KMS-11 (cell line): ENCODE data around the gene MST1R.
"Not testable (repeated sequence)": the region's sequence is repeated elsewhere in the genome, so short reads cannot be mapped to it uniquely, and the experiment has no call there.

Source experiments
- H2AFZ ChIP-seq: fragments of 200-600 bp; sonication (generic); 2 replicates; pipeline ENCODE4 v1.6.1; 2016; ENCODE audit warnings: antibody characterized with exemption, mixed run types, low read depth
- H3K27ac ChIP-seq: fragments of 200-600 bp; sonication (generic); 2 replicates; pipeline ENCODE4 v1.6.1; 2016; ENCODE audit warnings: mild to moderate bottlenecking, mixed run types
- H3K27me3 ChIP-seq: fragments of 200-600 bp; sonication (generic); 2 replicates; pipeline ENCODE4 v1.6.1; 2017; ENCODE audit warnings: mild to moderate bottlenecking, low read depth, mixed run types, moderate library complexity; ENCODE audit not compliant: insufficient read depth
- H3K36me3 ChIP-seq: fragments of 200-600 bp; sonication (generic); 2 replicates; pipeline ENCODE4 v1.6.1; 2017; ENCODE audit warnings: mild to moderate bottlenecking, mixed run types; ENCODE audit not compliant: insufficient read depth
- H3K4me1 ChIP-seq: fragments of 200-600 bp; sonication (generic); 2 replicates; pipeline ENCODE4 v1.6.1; 2016; ENCODE audit warnings: mild to moderate bottlenecking, low read depth, mixed run types; ENCODE audit not compliant: poor library complexity, severe bottlenecking
- H3K4me2 ChIP-seq: fragments of 200-600 bp; sonication (generic); 2 replicates; pipeline ENCODE4 v1.7.0; 2016; ENCODE audit warnings: mild to moderate bottlenecking, mixed run types
- H3K4me3 ChIP-seq: fragments of 200-600 bp; sonication (generic); IDR thresholded peaks from 2 replicates; pipeline ENCODE4 v1.6.1; 2017; ENCODE audit warnings: low read depth, low read length, mixed read lengths; ENCODE audit not compliant: insufficient read depth
- H3K79me2 ChIP-seq: fragments of 200-600 bp; sonication (generic); 2 replicates; pipeline ENCODE4 v1.6.1; 2016; ENCODE audit warnings: low read depth, mixed run types; ENCODE audit not compliant: insufficient read depth
- H3K9ac ChIP-seq: fragments of 200-600 bp; sonication (generic); 2 replicates; pipeline ENCODE4 v1.6.1; 2016; ENCODE audit warnings: mild to moderate bottlenecking, mixed run types
- H4K20me1 ChIP-seq: fragments of 200-600 bp; sonication (generic); 2 replicates; pipeline ENCODE4 v1.6.1; 2016; ENCODE audit warnings: mild to moderate bottlenecking, mixed run types; ENCODE audit not compliant: insufficient read depth
- TF ChIP-seq, protein P1 (sequence below): fragments of 200-600 bp; sonication (generic); conservative IDR thresholded peaks from 2 replicates; pipeline ENCODE4 v1.6.1; 2017; ENCODE audit warnings: low read depth, mild to moderate bottlenecking, antibody characterized with exemption, low read length, moderate library complexity, mixed read lengths

Gene MST1R

DNA sequence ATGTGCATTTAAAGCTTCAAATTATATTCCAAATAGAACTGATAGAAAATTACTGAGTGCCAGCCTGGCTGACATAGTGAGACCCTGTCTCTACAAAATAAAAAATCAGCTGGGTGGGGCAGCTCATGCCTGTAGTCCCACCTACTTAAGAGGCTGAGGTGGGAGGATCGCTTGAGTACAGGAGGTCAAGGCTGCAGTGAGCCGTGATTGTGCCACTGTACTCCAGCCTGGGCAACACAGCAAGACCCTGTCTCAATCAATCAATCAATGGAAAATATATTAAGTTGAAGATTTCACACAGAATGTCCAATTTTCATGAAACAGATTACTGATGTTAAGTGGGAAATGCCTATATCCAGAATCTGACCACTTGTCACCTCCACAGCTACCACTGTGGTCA is 21.8 kb upstream of the MST1R start:
- H4K20me1 ChIP-seq = no peaks in the 10 kb centered on the region
- H3K4me2 ChIP-seq = no peak overlapping the region
- no peaks in the 10 kb centered on the region for H3K36me3 ChIP-seq
- no peak overlapping the region for H3K9ac ChIP-seq
- TF ChIP-seq, protein P1, sequence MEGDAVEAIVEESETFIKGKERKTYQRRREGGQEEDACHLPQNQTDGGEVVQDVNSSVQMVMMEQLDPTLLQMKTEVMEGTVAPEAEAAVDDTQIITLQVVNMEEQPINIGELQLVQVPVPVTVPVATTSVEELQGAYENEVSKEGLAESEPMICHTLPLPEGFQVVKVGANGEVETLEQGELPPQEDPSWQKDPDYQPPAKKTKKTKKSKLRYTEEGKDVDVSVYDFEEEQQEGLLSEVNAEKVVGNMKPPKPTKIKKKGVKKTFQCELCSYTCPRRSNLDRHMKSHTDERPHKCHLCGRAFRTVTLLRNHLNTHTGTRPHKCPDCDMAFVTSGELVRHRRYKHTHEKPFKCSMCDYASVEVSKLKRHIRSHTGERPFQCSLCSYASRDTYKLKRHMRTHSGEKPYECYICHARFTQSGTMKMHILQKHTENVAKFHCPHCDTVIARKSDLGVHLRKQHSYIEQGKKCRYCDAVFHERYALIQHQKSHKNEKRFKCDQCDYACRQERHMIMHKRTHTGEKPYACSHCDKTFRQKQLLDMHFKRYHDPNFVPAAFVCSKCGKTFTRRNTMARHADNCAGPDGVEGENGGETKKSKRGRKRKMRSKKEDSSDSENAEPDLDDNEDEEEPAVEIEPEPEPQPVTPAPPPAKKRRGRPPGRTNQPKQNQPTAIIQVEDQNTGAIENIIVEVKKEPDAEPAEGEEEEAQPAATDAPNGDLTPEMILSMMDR = no peak
- no peak overlapping the region for H3K4me3 ChIP-seq
- peaks cover 13% of the 10 kb centered on the region for H3K4me1 ChIP-seq
- H2AFZ ChIP-seq = no peak overlapping the region
- no peaks in the 10 kb centered on the region for H3K27me3 ChIP-seq
- H3K79me2 ChIP-seq = no peaks in the 10 kb centered on the region
- H3K27ac ChIP-seq = no peak overlapping the region

DNA sequence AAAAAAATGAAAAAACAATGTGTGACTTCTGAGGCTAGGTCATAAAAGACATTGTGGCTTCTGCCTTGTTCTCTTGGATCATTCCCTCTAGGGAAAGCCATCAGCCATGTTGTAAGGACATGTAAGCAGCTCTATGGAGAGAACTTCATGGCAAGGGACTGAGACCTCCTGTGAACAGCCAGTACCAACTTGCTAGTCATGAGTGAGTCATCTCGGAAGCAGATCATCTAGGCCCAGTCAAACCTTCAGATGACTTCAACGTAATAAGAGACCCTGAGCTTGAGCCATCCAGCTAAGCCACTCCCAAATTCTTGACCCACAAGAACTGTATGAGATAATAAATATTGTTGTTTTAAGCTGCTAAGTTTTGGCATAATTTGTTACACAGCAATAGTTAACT is 21.0 kb upstream of the MST1R start:
- H3K4me2 ChIP-seq = no peak overlapping the region
- H3K79me2 ChIP-seq = no peaks in the 10 kb centered on the region
- TF ChIP-seq, protein P1 = no peak
- H3K9ac ChIP-seq = no peak overlapping the region
- peaks cover 9% of the 10 kb centered on the region for H3K4me1 ChIP-seq
- H3K36me3 ChIP-seq = no peaks in the 10 kb centered on the region
- H2AFZ ChIP-seq = no peak overlapping the region
- no peak overlapping the region for H3K27ac ChIP-seq
- H4K20me1 ChIP-seq = no peaks in the 10 kb centered on the region
- H3K4me3 ChIP-seq = no peak overlapping the region
- H3K27me3 ChIP-seq = no peaks in the 10 kb centered on the region

DNA sequence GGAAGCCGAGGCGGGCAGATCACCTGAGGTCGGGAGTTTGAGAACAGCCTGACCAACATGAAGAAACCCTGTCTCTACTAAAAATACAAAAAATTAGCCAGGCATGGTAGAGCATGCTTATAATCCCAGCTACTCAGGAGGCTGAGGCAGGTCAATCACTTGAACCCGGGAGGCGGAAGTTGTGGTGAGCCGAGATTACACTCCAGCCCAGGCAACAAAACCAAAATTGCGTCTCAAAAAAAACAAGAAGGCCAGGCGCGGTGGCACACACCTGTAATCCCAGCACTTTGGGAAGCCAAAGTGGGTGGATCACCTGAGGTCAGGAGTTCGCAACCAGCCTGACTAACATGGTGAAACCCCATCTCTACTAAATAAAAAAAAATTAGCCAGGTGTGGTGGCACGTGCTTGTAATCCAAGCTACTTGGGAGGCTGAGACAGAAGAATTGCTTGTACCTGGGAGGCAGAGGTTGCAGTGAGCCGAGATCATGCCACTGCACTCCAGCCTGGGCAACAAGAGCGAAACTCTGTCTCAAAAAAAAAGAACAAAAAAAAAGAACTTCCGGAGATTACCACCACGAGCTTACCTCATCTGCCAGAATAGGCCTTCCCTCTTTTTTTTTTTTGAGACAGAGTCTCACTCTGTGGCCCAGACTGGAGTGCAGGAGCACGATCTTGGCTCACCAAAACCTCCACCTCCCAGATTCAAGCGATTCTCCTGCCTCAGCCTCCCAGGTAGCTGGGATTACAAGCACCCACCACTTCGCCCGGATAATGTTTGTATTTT is 14.3 kb upstream of the MST1R start:
- not testable (repeated sequence) for H3K79me2 ChIP-seq, H4K20me1 ChIP-seq, H3K27me3 ChIP-seq, H3K4me3 ChIP-seq, H3K4me1 ChIP-seq, H3K36me3 ChIP-seq, H3K4me2 ChIP-seq, H3K27ac ChIP-seq, H3K9ac ChIP-seq, H2AFZ ChIP-seq

DNA sequence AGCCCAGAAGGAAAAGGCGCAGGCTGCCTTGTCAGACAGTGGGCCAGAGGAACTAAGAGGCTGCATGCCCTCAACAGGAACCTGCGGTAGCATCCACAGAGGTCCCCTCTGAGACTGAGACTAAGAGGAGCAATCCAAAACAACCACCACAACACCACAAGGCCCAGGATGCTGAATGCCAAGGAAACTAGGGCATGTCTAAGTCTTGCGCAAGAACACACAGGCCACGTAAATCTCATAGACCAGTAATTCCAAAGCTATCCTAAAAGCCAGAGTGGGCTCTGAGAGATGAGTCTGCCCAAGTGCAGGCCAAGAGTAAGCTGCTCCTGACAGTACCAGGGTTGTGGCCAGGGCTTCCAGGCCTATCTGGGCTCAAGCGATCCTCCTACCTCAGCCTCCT is 13.0 kb upstream of the MST1R start:
- no peaks in the 10 kb centered on the region for H3K36me3 ChIP-seq
- no peaks in the 10 kb centered on the region for H3K27me3 ChIP-seq
- H4K20me1 ChIP-seq = no peaks in the 10 kb centered on the region
- no peaks in the 10 kb centered on the region for H3K79me2 ChIP-seq
- H3K4me1 ChIP-seq = no peaks in the 10 kb centered on the region
- no peak overlapping the region for H2AFZ ChIP-seq
- TF ChIP-seq, protein P1 = no peak
- H3K4me2 ChIP-seq = no peak overlapping the region
- H3K27ac ChIP-seq = no peak overlapping the region
- H3K9ac ChIP-seq = no peak overlapping the region
- no peak overlapping the region for H3K4me3 ChIP-seq

DNA sequence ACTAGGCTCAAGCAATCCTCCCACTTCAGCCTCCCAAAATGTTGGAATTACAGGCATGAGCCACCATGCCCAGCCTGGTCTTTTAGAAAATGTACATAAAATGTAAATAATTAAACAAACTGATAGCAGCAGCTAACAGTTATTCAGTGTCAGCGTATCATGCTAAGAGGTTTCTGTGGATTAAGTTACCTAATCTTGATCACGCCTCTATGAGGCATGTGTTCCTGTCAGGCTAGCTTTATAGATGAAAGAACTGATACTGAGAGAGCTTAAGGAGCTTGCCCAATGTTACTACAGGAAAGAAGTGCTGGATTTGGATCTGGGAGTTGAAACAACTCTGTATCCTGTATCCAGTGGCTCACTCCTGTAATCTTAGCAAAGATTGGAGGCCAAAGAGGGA is 11.2 kb upstream of the MST1R start:
- Histone ChIP-seq H3K36me3 (no peaks in the 10 kb centered on the region), H4K20me1 (no peaks in the 10 kb centered on the region), H2AFZ (no peak overlapping the region), H3K79me2 (no peaks in the 10 kb centered on the region), H3K4me1 (no peaks in the 10 kb centered on the region), H3K4me2 (no peak overlapping the region), H3K9ac (no peak overlapping the region), H3K27me3 (no peaks in the 10 kb centered on the region), H3K4me3 (no peak overlapping the region), H3K27ac (no peak overlapping the region)
- TF ChIP-seq, protein P1 = no peak
